ENCODE measurements around the gene HSPB8. TPM values are rescaled to one million over a fixed set of nuclear protein-coding genes. Genes with fewer than 3 reads are reported as not detected.
"Not testable (repeated sequence)": the region's sequence is repeated elsewhere in the genome, so short reads cannot be mapped to it uniquely, and the experiment has no call there.

Gene HSPB8
- total and polyA plus RNA-seq, 4 donors, result 34.4 to 49.1 (median 40.7) TPM

DNA sequence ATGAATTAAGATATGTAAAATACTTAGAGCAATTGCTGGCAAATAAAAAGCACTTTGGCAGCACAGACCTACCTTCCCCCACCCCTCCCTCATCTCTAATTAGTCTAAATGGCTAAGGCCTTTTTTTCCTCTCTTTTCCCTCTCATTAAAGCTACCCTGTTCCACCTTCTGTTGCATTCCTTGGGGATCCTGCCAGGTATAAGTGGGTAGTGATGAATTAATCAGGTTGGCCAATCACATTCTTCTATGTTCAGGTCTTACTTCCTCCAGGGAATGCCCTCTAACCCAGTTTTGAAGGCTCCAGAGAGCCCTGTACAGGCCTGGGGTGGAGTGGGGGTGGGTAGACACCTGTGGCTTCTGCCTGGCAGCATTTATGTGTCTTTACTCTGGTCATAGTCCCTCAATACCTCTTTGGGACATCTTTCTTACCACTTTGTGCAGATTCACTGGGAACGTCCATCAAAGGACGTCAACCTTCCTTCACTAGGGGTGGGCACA, 28.4 kb downstream of the HSPB8 start:
- Histone ChIP-seq H3K4me3 (no peak overlapping the region), H3K9me3 (ENCODE audit: control insufficient read depth in 4 of 4, insufficient read depth in 3 of 4, low read length in 3 of 4) (no peaks in the 10 kb centered on the region), H3K4me1 (ENCODE audit: control insufficient read depth in 5 of 5, insufficient read depth in 5 of 5, low read length in 5 of 5) (peaks cover 3 to 51% (median 11%) of the 10 kb centered on the region in 5 donors), H3K27me3 (ENCODE audit: control insufficient read depth in 3 of 3, insufficient read depth in 3 of 3, low read length in 2 of 3) (no peaks in the 10 kb centered on the region), H3K36me3 (ENCODE audit: control insufficient read depth in 4 of 4, insufficient read depth in 4 of 4, low read length in 4 of 4) (no peaks in the 10 kb centered on the region), H3K27ac (ENCODE audit: low read depth in 1 of 2, low read length in 1 of 2) (peak overlapping the region in 1 of 2 donors; percentile 80), H3K9ac (ENCODE audit: insufficient read depth in 1 of 2, low read length in 2 of 2) (no peak overlapping the region)
- ATAC-seq (ENCODE audit: insufficient read depth, low FRiP score) (peak; percentile 15), DNase-seq (no peak)
- 90 to 94% methylated on average over 2 of the region's 2 CpGs for WGBS, 2 donors
- TF ChIP-seq, protein P1, sequence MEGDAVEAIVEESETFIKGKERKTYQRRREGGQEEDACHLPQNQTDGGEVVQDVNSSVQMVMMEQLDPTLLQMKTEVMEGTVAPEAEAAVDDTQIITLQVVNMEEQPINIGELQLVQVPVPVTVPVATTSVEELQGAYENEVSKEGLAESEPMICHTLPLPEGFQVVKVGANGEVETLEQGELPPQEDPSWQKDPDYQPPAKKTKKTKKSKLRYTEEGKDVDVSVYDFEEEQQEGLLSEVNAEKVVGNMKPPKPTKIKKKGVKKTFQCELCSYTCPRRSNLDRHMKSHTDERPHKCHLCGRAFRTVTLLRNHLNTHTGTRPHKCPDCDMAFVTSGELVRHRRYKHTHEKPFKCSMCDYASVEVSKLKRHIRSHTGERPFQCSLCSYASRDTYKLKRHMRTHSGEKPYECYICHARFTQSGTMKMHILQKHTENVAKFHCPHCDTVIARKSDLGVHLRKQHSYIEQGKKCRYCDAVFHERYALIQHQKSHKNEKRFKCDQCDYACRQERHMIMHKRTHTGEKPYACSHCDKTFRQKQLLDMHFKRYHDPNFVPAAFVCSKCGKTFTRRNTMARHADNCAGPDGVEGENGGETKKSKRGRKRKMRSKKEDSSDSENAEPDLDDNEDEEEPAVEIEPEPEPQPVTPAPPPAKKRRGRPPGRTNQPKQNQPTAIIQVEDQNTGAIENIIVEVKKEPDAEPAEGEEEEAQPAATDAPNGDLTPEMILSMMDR (IDR thresholded peaks at IDR 0.05; ENCODE audit: control extremely low read depth, extremely low read depth), result no peak

DNA sequence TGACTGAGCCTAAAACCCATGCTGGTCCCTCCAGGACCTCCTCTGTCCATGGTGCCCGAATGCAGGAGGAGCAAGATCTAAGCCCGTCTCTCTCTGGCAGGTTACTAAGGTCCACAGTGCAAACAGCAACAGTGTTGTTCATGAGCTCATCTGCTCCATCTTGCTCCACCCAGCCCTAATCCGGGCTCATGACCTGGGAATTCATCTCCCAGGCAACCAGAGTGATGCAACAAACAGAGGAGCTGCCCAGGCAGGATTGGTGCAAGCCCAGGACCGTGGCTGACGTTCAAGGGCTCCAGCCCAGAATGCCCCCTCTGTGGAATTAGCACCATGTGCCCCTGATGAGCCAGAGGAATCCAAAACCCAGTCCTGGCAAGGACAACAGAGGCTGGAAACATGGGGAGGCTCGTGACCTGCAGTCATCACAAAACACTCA, 29.9 kb downstream of the HSPB8 start:
- Histone ChIP-seq H3K27me3 (ENCODE audit: control insufficient read depth in 3 of 3, insufficient read depth in 3 of 3, low read length in 2 of 3) (no peaks in the 10 kb centered on the region), H3K36me3 (ENCODE audit: control insufficient read depth in 4 of 4, insufficient read depth in 4 of 4, low read length in 4 of 4) (no peaks in the 10 kb centered on the region)

DNA sequence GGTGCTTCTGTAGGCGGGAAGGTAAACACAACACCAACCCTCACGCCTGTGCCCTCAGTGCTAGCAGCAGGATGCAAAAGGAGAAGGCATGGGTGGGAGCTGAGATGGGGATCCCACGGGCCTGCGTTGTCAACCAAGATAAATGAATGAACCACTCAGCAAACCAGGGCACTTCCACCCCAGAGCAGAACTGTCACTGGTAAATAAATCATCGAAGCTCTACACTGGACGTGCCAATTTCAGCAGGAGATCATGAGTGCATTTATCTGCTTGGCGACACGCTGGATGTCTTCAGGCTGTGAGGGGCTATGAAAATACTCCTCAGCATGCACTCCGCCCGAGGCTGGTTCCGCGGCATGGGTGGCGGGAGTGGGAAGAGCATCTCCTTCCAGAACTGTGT, 33.2 kb downstream of the HSPB8 start:
- no peaks in the 10 kb centered on the region for H3K36me3 ChIP-seq (ENCODE audit: control insufficient read depth in 4 of 4, insufficient read depth in 4 of 4, low read length in 4 of 4)
- ATAC-seq (ENCODE audit: insufficient read depth, low FRiP score) (no peak), DNase-seq (no peak)
- peaks cover 0 to 2% (median 0%) of the 10 kb centered on the region in 3 donors for H3K27me3 ChIP-seq (ENCODE audit: control insufficient read depth in 3 of 3, insufficient read depth in 3 of 3, low read length in 2 of 3)
- no peaks in the 10 kb centered on the region for H3K9me3 ChIP-seq (ENCODE audit: control insufficient read depth in 4 of 4, insufficient read depth in 3 of 4, low read length in 3 of 4)
- TF ChIP-seq, protein P1 (IDR thresholded peaks at IDR 0.05; ENCODE audit: control extremely low read depth, extremely low read depth), result no peak
- WGBS, 2 donors, result 82 to 84% methylated on average over 13 of the region's 13 CpGs
- no peak overlapping the region for H3K27ac ChIP-seq (ENCODE audit: low read depth in 1 of 2, low read length in 1 of 2)
- peaks cover 0 to 14% (median 0%) of the 10 kb centered on the region in 5 donors for H3K4me1 ChIP-seq (ENCODE audit: control insufficient read depth in 5 of 5, insufficient read depth in 5 of 5, low read length in 5 of 5)
- no peak overlapping the region for H3K4me3 ChIP-seq
- H3K9ac ChIP-seq (ENCODE audit: insufficient read depth in 1 of 2, low read length in 2 of 2), result no peak overlapping the region

More for the DNA sequence above, 29.9 kb downstream of the HSPB8 start:
- TF ChIP-seq, protein P1 (IDR thresholded peaks at IDR 0.05; ENCODE audit: control extremely low read depth, extremely low read depth), result no peak
- DNase-seq (peak; percentile 77 to 82 (median 81)), ATAC-seq (ENCODE audit: insufficient read depth, low FRiP score) (peak; percentile 48)
- Histone ChIP-seq H3K27ac (ENCODE audit: low read depth in 1 of 2, low read length in 1 of 2) (peak overlapping the region in 1 of 2 donors; percentile 32), H3K9me3 (ENCODE audit: control insufficient read depth in 4 of 4, insufficient read depth in 3 of 4, low read length in 3 of 4) (no peaks in the 10 kb centered on the region), H3K4me1 (ENCODE audit: control insufficient read depth in 5 of 5, insufficient read depth in 5 of 5, low read length in 5 of 5) (peaks cover 1 to 38% (median 11%) of the 10 kb centered on the region in 5 donors), H3K4me3 (no peak overlapping the region), H3K9ac (ENCODE audit: insufficient read depth in 1 of 2, low read length in 2 of 2) (no peak overlapping the region)
- 36 to 53% methylated on average over 6 of the region's 6 CpGs for WGBS, 2 donors

DNA sequence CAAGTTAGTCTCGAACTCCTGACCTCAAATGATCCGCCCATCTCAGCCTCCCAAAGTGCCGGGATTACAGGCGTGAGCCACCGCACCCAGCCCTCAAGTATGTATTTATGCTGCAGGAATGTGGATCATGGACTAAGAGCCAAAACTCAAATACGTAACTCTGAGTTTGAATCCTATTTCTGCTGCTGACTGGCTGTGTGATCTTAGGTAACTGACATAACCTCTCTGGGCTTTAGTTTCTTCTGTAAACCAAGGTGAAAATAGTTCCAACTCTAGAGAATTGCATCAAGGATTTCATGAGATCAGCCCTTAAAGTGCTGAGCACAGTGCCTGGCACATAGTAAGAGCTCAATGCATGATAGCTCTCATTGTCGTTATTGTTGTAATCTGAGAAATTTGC, 37.4 kb downstream of the HSPB8 start:
- ATAC-seq (ENCODE audit: insufficient read depth, low FRiP score) (no peak), DNase-seq (no peak)
- H3K27ac ChIP-seq (ENCODE audit: low read depth in 1 of 2, low read length in 1 of 2), result no peak overlapping the region
- no peaks in the 10 kb centered on the region for H3K9me3 ChIP-seq (ENCODE audit: control insufficient read depth in 4 of 4, insufficient read depth in 3 of 4, low read length in 3 of 4)
- peaks cover 0 to 2% (median 0%) of the 10 kb centered on the region in 3 donors for H3K27me3 ChIP-seq (ENCODE audit: control insufficient read depth in 3 of 3, insufficient read depth in 3 of 3, low read length in 2 of 3)
- H3K4me1 ChIP-seq (ENCODE audit: control insufficient read depth in 5 of 5, insufficient read depth in 5 of 5, low read length in 5 of 5), result peaks cover 0 to 2% (median 0%) of the 10 kb centered on the region in 5 donors
- TF ChIP-seq, protein P1 (IDR thresholded peaks at IDR 0.05; ENCODE audit: control extremely low read depth, extremely low read depth), result no peak
- H3K4me3 ChIP-seq, result no peak overlapping the region
- no peak overlapping the region for H3K9ac ChIP-seq (ENCODE audit: insufficient read depth in 1 of 2, low read length in 2 of 2)
- no peaks in the 10 kb centered on the region for H3K36me3 ChIP-seq (ENCODE audit: control insufficient read depth in 4 of 4, insufficient read depth in 4 of 4, low read length in 4 of 4)
- WGBS, 2 donors, result 80 to 92% methylated on average over 7 of the region's 7 CpGs

- not testable (repeated sequence) for H3K36me3 ChIP-seq (ENCODE audit: control insufficient read depth in 4 of 4, insufficient read depth in 4 of 4, low read length in 4 of 4); H3K9me3 ChIP-seq (ENCODE audit: control insufficient read depth in 4 of 4, insufficient read depth in 3 of 4, low read length in 3 of 4); H3K27ac ChIP-seq (ENCODE audit: low read depth in 1 of 2, low read length in 1 of 2); H3K4me3 ChIP-seq; H3K4me1 ChIP-seq (ENCODE audit: control insufficient read depth in 5 of 5, insufficient read depth in 5 of 5, low read length in 5 of 5); H3K27me3 ChIP-seq (ENCODE audit: control insufficient read depth in 3 of 3, insufficient read depth in 3 of 3, low read length in 2 of 3); DNase-seq; H3K9ac ChIP-seq (ENCODE audit: insufficient read depth in 1 of 2, low read length in 2 of 2); ATAC-seq (ENCODE audit: insufficient read depth, low FRiP score)
- 91 to 92% methylated on average over 9 of the region's 9 CpGs for WGBS, 2 donors
These were observed 40.1 kb downstream of the HSPB8 start for GRCh38 chr12:119218875-119219274.

Measured in lung (tissue), 12 donors.